AG04449 (cell line): ENCODE data around the gene AADAC.
"Not testable (repeated sequence)": the region's sequence is repeated elsewhere in the genome, so short reads cannot be mapped to it uniquely, and the experiment has no call there.

Experiments used
- CTCF ChIA-PET: fragments of 350-600 bp; formaldehyde crosslinking; extraction: SDS; loops from one replicate; lab custom pipeline; 2021; ENCODE audit warnings: antibody characterized with exemption; lab: Yijun Ruan, JAX
- POLR2A ChIA-PET: fragments of 400-600, 350-600 bp; formaldehyde crosslinking; extraction: SDS; loops from one replicate; lab custom pipeline; 2020; ENCODE audit warnings: antibody characterized with exemption, inconsistent platforms; lab: Yijun Ruan, JAX
- DNase-seq: peaks from one replicate; pipeline ENCODE4 v3.0.0-alpha.2; 2010; ENCODE audit warnings: low read depth, low spot score
- H3K4me3 ChIP-seq: 2 replicates; pipeline ENCODE4 v1.5.1; 2011; ENCODE audit warnings: low read depth, mild to moderate bottlenecking, control low read depth, low read length
- CTCF ChIP-seq: IDR thresholded peaks from one replicate; pipeline ENCODE4 v1.5.1; 2011; ENCODE audit warnings: mild to moderate bottlenecking, moderate library complexity, low read length, control low read depth, inconsistent platforms; ENCODE audit not compliant: insufficient read depth; ENCODE audit errors: missing control alignments

The AADAC gene

DNA sequence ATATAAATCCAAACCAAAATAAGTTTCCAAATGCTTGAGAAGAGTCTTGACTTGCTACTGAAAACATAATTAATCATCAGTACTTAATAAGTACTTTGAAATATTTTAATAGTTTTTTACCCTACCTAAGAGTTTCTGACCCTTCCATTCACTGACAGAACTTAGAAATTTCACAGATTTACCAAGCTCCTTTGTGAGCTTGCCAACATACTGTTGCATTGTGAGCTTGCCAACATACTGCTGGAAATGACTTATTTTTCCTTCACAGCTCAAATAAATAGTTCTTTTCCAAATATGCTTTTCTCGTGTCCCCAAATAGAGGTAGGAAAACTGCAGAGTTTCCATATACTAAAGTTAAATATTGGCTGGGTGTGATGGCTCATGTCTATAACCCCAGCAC, 9.6 kb upstream of the AADAC start:
- ChIA-PET CTCF (no interaction called here), POLR2A (no interaction called here)
- no peak for DNase-seq
- H3K4me3 ChIP-seq, result no peak overlapping the region
- TF ChIP-seq CTCF, result no peak

DNA sequence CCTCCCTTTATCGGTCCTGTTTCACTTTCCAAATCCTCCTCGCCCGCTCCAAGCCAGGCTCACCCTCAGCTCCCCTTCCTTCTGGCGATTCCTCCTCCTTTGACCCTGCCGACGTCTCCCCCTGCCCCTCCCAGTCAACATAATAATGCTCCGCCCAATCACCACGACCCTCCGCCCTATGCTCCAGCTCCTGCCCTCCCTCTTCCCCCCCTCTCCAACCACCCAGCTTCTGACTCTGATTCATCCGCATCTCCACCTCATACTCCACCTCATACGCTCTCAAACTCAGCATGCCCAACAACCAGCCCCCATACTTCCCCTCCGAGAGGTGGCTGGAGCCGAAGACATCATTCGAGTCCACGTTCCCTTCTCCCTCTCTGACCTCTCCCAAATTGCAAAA, 7.1 kb upstream of the AADAC start:
- DNase-seq, result no peak
- ChIA-PET CTCF (no interaction called here), POLR2A (no interaction called here)

DNA sequence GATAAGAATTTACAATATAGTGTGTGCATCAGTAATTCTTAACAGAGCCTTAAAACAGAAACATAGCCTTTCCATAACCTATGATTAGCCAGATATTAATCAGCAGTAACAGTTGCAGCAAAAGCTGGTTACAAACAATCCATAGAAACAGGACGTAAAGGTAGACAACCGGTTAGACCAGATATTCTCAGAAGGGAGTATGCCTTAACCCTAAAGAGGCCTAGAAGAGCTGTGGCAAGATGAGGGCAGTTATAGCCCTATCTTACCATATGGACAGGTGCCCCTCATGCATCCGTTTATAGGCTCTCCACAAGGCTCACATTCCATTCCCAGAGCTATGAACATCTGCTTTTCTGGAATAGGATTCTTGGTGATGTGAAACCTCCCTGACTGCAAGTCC, 5.0 kb upstream of the AADAC start:
- POLR2A ChIA-PET, result interaction anchor here (0.6 kb wide), 1 partner anchor 100 kb away, joined by 3 read pairs; no protein-coding TSS in a partner anchor
- CTCF ChIA-PET, DNase-seq, H3K4me3 ChIP-seq: not testable (repeated sequence)

More for the DNA sequence above, 7.1 kb upstream of the AADAC start:
- no peak for TF ChIP-seq CTCF
- no peak overlapping the region for H3K4me3 ChIP-seq

- TF ChIP-seq CTCF, result no peak
- H3K4me3 ChIP-seq, result no peak overlapping the region
- POLR2A ChIA-PET, result no interaction called here
- no peak for DNase-seq
- CTCF ChIA-PET, result interaction anchor here (0.7 kb wide), 1 partner anchor 27 kb away, joined by 3 read pairs; no protein-coding TSS in a partner anchor
Observed at GRCh38 chr3:151811474-151811873, 2.4 kb upstream of the AADAC start.

DNA sequence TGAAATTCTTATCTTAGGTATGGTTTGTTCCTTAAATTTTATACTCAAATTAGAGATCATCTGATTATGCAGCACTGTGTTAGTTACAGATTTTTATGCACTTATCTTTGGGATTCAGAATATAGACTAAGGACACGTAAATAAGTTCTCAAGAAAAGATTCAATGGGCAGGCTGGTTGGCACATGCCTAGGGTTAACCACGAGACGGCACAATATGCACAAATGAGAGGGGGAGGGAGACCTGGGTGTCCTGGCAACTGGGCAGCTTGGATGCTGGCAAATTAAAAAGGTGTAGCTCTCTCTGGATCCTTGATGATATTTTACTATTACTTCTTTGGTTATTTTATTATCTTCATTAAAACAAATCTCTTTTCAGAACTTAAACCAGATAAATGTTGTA, 672 bp downstream of the AADAC start:
- POLR2A ChIA-PET, result no interaction called here
- CTCF ChIA-PET, result interaction anchor here (1.1 kb wide), 1 partner anchor 93 kb away, joined by 3 read pairs; no protein-coding TSS in a partner anchor
- H3K4me3 ChIP-seq, result no peak overlapping the region
- no peak for TF ChIP-seq CTCF
- no peak for DNase-seq

DNA sequence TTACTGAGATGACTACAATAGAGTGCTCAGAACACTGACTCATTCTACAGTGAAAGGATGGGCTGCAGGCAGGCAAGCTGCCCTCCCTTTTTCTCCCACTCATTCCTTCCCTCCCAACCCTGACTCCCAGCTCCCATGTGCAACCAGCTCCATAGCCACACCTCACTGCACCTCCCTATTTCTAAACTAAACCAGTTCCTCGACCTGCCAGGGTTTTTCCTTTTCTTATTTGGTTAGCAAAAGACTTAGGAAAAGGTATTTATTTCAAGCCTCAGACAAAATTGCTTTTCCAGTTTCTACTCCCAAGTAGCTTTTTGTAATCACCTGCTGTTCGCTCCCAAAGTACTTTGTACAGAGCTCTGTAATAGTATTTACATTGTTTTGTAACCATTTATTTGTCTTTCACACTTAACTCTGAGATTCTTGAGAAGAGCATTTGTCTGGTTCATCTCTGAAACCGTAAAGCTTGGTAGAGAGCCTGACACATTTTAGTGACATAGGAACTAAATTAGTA, 2.2 kb downstream of the AADAC start:
- H3K4me3 ChIP-seq, result no peak overlapping the region
- peak; percentile 9 for DNase-seq
- CTCF ChIA-PET, result no interaction called here
- POLR2A ChIA-PET, result no interaction called here
- TF ChIP-seq CTCF, result no peak

- TF ChIP-seq CTCF, result no peak
- CTCF ChIA-PET, result interaction anchor here (1.0 kb wide), 1 partner anchor 19 kb away, joined by 3 read pairs; no protein-coding TSS in a partner anchor
- H3K4me3 ChIP-seq, result no peak overlapping the region
- DNase-seq, result no peak
- POLR2A ChIA-PET, result no interaction called here
Observed at GRCh38 chr3:151817473-151817872, 3.6 kb downstream of the AADAC start.
